ENCODE data around the gene SLC13A2.
"Not testable (repeated sequence)": the region's sequence is repeated elsewhere in the genome, so short reads cannot be mapped to it uniquely, and the experiment has no call there.

The SLC13A2 gene

GRCh38 chr17:28518578-28518977 lies 45.1 kb downstream of the SLC13A2 start:
- Histone ChIP-seq H3K4me1 (ENCODE audit: control insufficient read depth in 1 of 2, insufficient read depth in 1 of 2, low read depth in 1 of 2, low read length in 1 of 2) (no peaks in the 10 kb centered on the region), H3K27me3 (peaks cover 5% of the 10 kb centered on the region), H3K36me3 (no peaks in the 10 kb centered on the region), H3K27ac (no peak overlapping the region), H3K9me3 (no peaks in the 10 kb centered on the region), H3K4me3 (ENCODE audit: low read depth in 1 of 2, low read length in 1 of 2) (no peak overlapping the region)
- no peak for TF ChIP-seq CTCF (IDR thresholded peaks at IDR 0.05)

GRCh38 chr17:28519236-28519635 lies 45.8 kb downstream of the SLC13A2 start:
- Histone ChIP-seq H3K27me3 (peaks cover 5% of the 10 kb centered on the region), H3K36me3 (no peaks in the 10 kb centered on the region), H3K4me3 (ENCODE audit: low read depth in 1 of 2, low read length in 1 of 2) (no peak overlapping the region), H3K4me1 (ENCODE audit: control insufficient read depth in 1 of 2, insufficient read depth in 1 of 2, low read depth in 1 of 2, low read length in 1 of 2) (no peaks in the 10 kb centered on the region), H3K27ac (no peak overlapping the region), H3K9me3 (no peaks in the 10 kb centered on the region)
- no peak for TF ChIP-seq CTCF (IDR thresholded peaks at IDR 0.05)

- peaks cover 5% of the 10 kb centered on the region for H3K27me3 ChIP-seq
- no peak overlapping the region for H3K27ac ChIP-seq
Observed at GRCh38 chr17:28520687-28521086, 47.2 kb downstream of the SLC13A2 start.

GRCh38 chr17:28521311-28522085 lies 48.1 kb downstream of the SLC13A2 start:
- H3K4me3 ChIP-seq (ENCODE audit: low read depth in 1 of 2, low read length in 1 of 2) = no peak overlapping the region
- no peaks in the 10 kb centered on the region for H3K4me1 ChIP-seq (ENCODE audit: control insufficient read depth in 1 of 2, insufficient read depth in 1 of 2, low read depth in 1 of 2, low read length in 1 of 2)
- no peak for TF ChIP-seq CTCF (IDR thresholded peaks at IDR 0.05)
- no peak overlapping the region for H3K27ac ChIP-seq
- H3K27me3 ChIP-seq = peaks cover 5% of the 10 kb centered on the region
- no peaks in the 10 kb centered on the region for H3K9me3 ChIP-seq
- H3K36me3 ChIP-seq = no peaks in the 10 kb centered on the region

More at GRCh38 chr17:28520687-28521086, 47.2 kb downstream of the SLC13A2 start:
- Histone ChIP-seq H3K4me1 (ENCODE audit: control insufficient read depth in 1 of 2, insufficient read depth in 1 of 2, low read depth in 1 of 2, low read length in 1 of 2) (no peaks in the 10 kb centered on the region), H3K9me3 (no peaks in the 10 kb centered on the region), H3K36me3 (no peaks in the 10 kb centered on the region), H3K4me3 (ENCODE audit: low read depth in 1 of 2, low read length in 1 of 2) (no peak overlapping the region)
- no peak for TF ChIP-seq CTCF (IDR thresholded peaks at IDR 0.05)

- not testable (repeated sequence) for H3K4me1 ChIP-seq (ENCODE audit: control insufficient read depth in 1 of 2, insufficient read depth in 1 of 2, low read depth in 1 of 2, low read length in 1 of 2); H3K27me3 ChIP-seq; H3K9me3 ChIP-seq; H3K27ac ChIP-seq; H3K4me3 ChIP-seq (ENCODE audit: low read depth in 1 of 2, low read length in 1 of 2); H3K36me3 ChIP-seq
Observed at GRCh38 chr17:28522281-28522680, 48.8 kb downstream of the SLC13A2 start.

- H3K27me3 ChIP-seq = peaks cover 5% of the 10 kb centered on the region
- no peak overlapping the region for H3K4me3 ChIP-seq (ENCODE audit: low read depth in 1 of 2, low read length in 1 of 2)
- H3K27ac ChIP-seq = no peak overlapping the region
- no peaks in the 10 kb centered on the region for H3K4me1 ChIP-seq (ENCODE audit: control insufficient read depth in 1 of 2, insufficient read depth in 1 of 2, low read depth in 1 of 2, low read length in 1 of 2)
- H3K9me3 ChIP-seq = no peaks in the 10 kb centered on the region
- no peak for TF ChIP-seq CTCF (IDR thresholded peaks at IDR 0.05)
- H3K36me3 ChIP-seq = no peaks in the 10 kb centered on the region
Observed at GRCh38 chr17:28523186-28523585, 49.7 kb downstream of the SLC13A2 start.

Data from neutrophil (primary cell).